ENCODE data around the gene SORCS2. TPM values are rescaled to one million over a fixed set of nuclear protein-coding genes. Genes with fewer than 3 reads are reported as not detected.

The SORCS2 gene
- total RNA-seq, 2 donors from 2014 or later: 1.5 to 1.7 TPM

DNA sequence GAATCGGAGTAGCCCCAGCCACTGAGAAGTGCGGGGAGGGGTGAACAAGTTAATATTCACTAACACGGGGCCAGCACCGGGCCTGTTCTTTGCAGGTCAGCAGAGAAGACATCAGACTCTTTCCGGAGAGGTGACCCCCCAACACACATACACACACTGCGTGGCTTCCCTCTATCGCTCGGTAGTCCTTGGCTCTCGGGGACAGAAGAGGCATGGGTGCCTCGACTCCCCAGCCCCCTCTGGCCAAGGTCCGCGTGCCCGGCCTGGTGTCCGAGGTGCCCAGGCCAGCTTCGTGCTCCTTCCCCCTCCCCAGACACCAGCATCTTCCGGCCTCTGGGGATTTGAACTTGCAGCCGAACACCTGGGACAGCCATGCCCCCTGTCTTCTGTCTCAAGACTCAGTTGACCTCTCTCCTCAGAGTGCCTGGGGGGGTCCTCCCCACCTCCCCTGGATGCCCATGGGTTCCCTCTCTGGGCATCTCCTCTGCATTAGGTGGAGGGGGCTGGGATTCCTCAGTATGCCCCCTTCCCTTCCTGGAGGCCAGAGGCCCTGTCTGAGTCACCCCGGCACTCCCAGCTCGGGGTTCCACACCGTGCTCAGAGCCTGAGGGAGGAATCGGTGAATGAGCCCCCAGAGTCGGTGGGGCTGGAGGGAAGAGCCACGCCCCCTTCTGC, 104.5 kb downstream of the SORCS2 start:
- Histone ChIP-seq H3K4me3 (no peak overlapping the region), H3K36me3 (no peaks in the 10 kb centered on the region), H3K27me3 (no peaks in the 10 kb centered on the region), H3K9me3 (no peaks in the 10 kb centered on the region), H3K4me1 (peaks cover 0 to 12% of the 10 kb centered on the region in 2 donors), H3K27ac (no peak overlapping the region)
- TF ChIP-seq, protein P1, sequence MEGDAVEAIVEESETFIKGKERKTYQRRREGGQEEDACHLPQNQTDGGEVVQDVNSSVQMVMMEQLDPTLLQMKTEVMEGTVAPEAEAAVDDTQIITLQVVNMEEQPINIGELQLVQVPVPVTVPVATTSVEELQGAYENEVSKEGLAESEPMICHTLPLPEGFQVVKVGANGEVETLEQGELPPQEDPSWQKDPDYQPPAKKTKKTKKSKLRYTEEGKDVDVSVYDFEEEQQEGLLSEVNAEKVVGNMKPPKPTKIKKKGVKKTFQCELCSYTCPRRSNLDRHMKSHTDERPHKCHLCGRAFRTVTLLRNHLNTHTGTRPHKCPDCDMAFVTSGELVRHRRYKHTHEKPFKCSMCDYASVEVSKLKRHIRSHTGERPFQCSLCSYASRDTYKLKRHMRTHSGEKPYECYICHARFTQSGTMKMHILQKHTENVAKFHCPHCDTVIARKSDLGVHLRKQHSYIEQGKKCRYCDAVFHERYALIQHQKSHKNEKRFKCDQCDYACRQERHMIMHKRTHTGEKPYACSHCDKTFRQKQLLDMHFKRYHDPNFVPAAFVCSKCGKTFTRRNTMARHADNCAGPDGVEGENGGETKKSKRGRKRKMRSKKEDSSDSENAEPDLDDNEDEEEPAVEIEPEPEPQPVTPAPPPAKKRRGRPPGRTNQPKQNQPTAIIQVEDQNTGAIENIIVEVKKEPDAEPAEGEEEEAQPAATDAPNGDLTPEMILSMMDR (IDR thresholded peaks at IDR 0.05): no peak
- no peak for DNase-seq (ENCODE audit: low spot score)

DNA sequence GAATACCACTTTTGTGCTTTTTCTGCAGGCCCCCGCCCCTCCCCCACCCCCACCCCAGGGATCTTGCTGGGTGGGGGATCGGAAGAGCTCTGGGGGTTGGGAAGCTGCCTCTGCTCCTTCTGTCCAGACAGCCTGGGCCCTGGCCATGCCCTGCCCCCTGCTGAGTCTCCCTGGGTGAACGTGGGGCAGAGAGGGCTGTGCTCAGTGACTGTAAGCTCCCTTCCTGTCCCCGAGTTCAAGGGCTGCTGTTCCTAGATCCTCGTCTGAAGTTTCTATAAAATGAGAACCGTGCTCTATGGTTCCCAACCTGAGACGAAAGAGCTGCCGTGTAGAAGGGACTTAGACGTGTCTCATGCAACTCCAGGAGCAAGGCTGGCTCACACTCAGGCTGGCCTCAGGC, 105.0 kb downstream of the SORCS2 start:
- TF ChIP-seq, protein P1 (IDR thresholded peaks at IDR 0.05): no peak
- DNase-seq (ENCODE audit: low spot score): no peak
- H3K27ac ChIP-seq: no peak overlapping the region

DNA sequence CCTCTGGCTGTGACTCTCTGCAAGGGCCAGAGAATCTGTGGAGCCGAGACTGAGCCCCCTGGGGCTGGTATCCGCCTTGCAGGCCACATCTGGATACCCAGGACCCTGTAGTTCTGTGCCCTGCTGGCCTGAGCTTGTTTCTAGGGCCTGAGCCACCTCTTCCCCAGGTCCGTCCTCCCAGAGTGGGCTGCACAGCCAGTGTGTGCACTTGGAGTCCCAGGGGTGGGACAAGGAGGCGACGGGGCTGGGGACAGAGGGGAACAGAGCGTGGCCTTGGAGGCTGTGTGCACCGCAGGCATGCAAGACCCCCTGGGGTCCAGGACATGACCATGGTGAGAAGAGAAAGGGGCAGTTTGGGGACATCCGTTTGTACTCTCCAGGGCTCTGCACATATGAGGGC, 105.5 kb downstream of the SORCS2 start:
- DNase-seq (ENCODE audit: low spot score): no peak
- Histone ChIP-seq H3K4me1 (peaks cover 0 to 10% of the 10 kb centered on the region in 2 donors), H3K4me3 (no peak overlapping the region), H3K9me3 (no peaks in the 10 kb centered on the region), H3K27me3 (no peaks in the 10 kb centered on the region), H3K36me3 (no peaks in the 10 kb centered on the region), H3K27ac (no peak overlapping the region)
- TF ChIP-seq, protein P1 (IDR thresholded peaks at IDR 0.05): no peak

More for the DNA sequence above, 105.0 kb downstream of the SORCS2 start:
- H3K4me1 ChIP-seq: peaks cover 0 to 10% of the 10 kb centered on the region in 2 donors
- H3K9me3 ChIP-seq: no peaks in the 10 kb centered on the region
- no peak overlapping the region for H3K4me3 ChIP-seq
- H3K27me3 ChIP-seq: no peaks in the 10 kb centered on the region
- no peaks in the 10 kb centered on the region for H3K36me3 ChIP-seq

DNA sequence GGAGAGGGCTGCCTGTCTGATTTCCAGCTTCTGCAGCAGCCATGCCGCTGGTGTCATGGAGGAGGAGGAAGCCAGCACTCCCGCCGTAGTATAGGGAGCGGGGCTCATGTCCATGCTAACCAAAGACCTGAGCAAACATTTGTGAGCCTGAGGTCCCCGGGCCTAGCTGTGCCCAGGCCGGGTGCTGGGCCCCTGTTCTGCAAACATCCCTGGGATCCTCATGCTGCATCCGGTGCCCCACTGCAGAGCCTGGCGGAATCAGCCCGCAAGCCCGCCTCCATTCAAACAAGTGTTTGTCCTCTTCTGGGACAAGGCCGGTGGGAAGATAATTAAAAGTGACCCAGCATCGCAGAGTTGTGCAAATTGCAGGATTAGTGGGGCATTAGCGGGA, 106.3 kb downstream of the SORCS2 start:
- no peaks in the 10 kb centered on the region for H3K36me3 ChIP-seq
- no peak overlapping the region for H3K27ac ChIP-seq
- no peak overlapping the region for H3K4me3 ChIP-seq
- DNase-seq (ENCODE audit: low spot score): no peak
- peaks cover 0 to 10% of the 10 kb centered on the region in 2 donors for H3K4me1 ChIP-seq
- no peaks in the 10 kb centered on the region for H3K27me3 ChIP-seq
- H3K9me3 ChIP-seq: no peaks in the 10 kb centered on the region
- TF ChIP-seq, protein P1 (IDR thresholded peaks at IDR 0.05): no peak

DNA sequence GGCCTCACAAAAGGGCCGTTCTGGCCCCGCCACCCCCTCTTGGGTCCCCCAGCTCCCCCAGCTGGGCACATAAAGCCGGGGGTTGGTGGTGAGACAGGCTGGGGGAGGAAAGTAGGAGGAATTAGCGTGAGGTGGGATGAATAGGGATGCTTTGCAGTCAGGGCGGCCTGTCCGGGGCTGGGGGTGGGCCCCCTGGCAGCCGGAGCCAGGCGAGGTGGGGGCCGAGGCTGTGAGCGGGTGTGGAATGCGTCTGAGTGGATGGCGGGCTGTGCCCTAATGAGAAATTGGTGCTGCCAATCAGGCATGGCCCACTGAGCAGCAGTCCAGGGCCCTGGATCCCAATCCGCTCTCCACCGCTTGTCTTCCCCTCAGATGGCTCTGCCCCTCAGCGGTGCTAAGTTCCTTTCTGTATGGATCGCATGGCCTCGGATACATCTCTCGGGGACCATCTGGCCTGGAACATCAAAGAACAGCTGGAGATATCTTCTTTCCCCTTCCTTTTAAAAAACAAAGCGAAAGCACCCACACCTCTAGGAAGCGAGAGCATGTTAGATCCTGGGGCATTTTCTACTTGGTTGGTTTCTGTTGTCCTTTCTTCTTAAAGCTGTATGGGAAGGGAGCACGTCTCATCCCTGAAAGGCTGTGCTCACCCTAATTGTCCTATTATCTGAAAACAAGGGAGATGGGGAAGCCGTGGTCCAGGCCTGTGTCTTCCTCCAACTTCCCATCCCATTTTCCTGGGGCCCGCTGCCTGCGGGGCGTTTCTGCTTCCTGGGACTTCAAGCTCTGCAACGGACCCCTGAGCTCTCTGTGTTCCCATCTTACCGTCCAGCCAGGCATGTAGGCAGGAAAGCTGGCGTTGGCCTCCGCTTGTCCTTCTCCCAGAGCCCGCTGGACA, 106.9 kb downstream of the SORCS2 start:
- Histone ChIP-seq H3K4me1 (peaks cover 0 to 10% of the 10 kb centered on the region in 2 donors), H3K27me3 (no peaks in the 10 kb centered on the region), H3K27ac (no peak overlapping the region), H3K36me3 (no peaks in the 10 kb centered on the region), H3K4me3 (no peak overlapping the region), H3K9me3 (no peaks in the 10 kb centered on the region)
- TF ChIP-seq, protein P1 (IDR thresholded peaks at IDR 0.05): no peak
- DNase-seq (ENCODE audit: low spot score): no peak
